ENCODE results near the gene DNASE1L3.

The DNASE1L3 gene

GRCh38 chr3:58177747-58178527 is 32.8 kb downstream of the DNASE1L3 start:
- peak overlapping the region; percentile 29 for H3K4me3 ChIP-seq (ENCODE audit: insufficient read length, low read depth)
- H3K4me1 ChIP-seq (ENCODE audit: insufficient read depth, insufficient read length): peaks cover 23% of the 10 kb centered on the region
- TF ChIP-seq SUZ12 (IDR thresholded peaks at IDR 0.05; ENCODE audit: extremely low read depth, insufficient read depth, insufficient read length): no peak
- TF ChIP-seq ZNF274 (IDR thresholded peaks at IDR 0.05; ENCODE audit: low read depth, low read length): no peak
- no peak for TF ChIP-seq YY1 (IDR thresholded peaks at IDR 0.05; ENCODE audit: insufficient read depth, insufficient read length)
- H3K9me3 ChIP-seq (ENCODE audit: insufficient read depth, low read length): no peaks in the 10 kb centered on the region
- H3K27me3 ChIP-seq (ENCODE audit: insufficient read depth, insufficient read length): peaks cover 3% of the 10 kb centered on the region
- no peaks in the 10 kb centered on the region for H3K36me3 ChIP-seq (ENCODE audit: insufficient read depth, insufficient read length, low read length)
- peak overlapping the region; percentile 62 for H3K9ac ChIP-seq (ENCODE audit: insufficient read length, low read depth)
- DNase-seq (ENCODE audit: low read depth, low spot score): peak; percentile 73

GRCh38 chr3:58176827-58177489 is 33.8 kb downstream of the DNASE1L3 start:
- TF ChIP-seq ZNF274 (IDR thresholded peaks at IDR 0.05; ENCODE audit: low read depth, low read length) (no peak), YY1 (IDR thresholded peaks at IDR 0.05; ENCODE audit: insufficient read depth, insufficient read length) (no peak)
- Histone ChIP-seq H3K4me3 (ENCODE audit: insufficient read length, low read depth) (no peak overlapping the region), H3K36me3 (ENCODE audit: insufficient read depth, insufficient read length, low read length) (peaks cover 5% of the 10 kb centered on the region), H3K9ac (ENCODE audit: insufficient read length, low read depth) (no peak overlapping the region), H3K27me3 (ENCODE audit: insufficient read depth, insufficient read length) (peaks cover 3% of the 10 kb centered on the region), H3K9me3 (ENCODE audit: insufficient read depth, low read length) (no peaks in the 10 kb centered on the region), H3K4me1 (ENCODE audit: insufficient read depth, insufficient read length) (peaks cover 23% of the 10 kb centered on the region)
- DNase-seq (ENCODE audit: low read depth, low spot score): no peak

DNA sequence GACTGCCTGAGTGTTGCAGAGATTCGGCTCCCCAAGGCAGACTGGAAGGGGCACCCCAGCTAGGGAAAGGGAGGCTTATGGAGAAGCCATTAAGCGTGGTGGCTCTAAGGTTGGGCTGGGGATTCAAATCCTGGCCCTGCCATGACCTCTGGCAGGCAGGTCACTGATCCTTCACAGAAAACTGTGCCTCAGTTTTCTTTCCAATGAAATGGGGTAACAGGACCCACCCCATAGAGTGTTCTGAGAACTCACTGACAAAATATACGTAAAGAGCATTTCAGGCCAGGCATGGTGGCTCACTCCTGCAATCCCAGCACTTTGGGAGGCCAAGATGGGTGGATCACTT is 34.6 kb downstream of the DNASE1L3 start:
- DNase-seq (ENCODE audit: low read depth, low spot score): no peak
- peaks cover 23% of the 10 kb centered on the region for H3K4me1 ChIP-seq (ENCODE audit: insufficient read depth, insufficient read length)
- no peaks in the 10 kb centered on the region for H3K9me3 ChIP-seq (ENCODE audit: insufficient read depth, low read length)
- peaks cover 3% of the 10 kb centered on the region for H3K27me3 ChIP-seq (ENCODE audit: insufficient read depth, insufficient read length)
- TF ChIP-seq YY1 (IDR thresholded peaks at IDR 0.05; ENCODE audit: insufficient read depth, insufficient read length) (no peak), SUZ12 (IDR thresholded peaks at IDR 0.05; ENCODE audit: extremely low read depth, insufficient read depth, insufficient read length) (no peak), ZNF274 (IDR thresholded peaks at IDR 0.05; ENCODE audit: low read depth, low read length) (no peak)
- peaks cover 13% of the 10 kb centered on the region for H3K36me3 ChIP-seq (ENCODE audit: insufficient read depth, insufficient read length, low read length)
- H3K9ac ChIP-seq (ENCODE audit: insufficient read length, low read depth): peak overlapping the region; percentile 29
- no peak overlapping the region for H3K4me3 ChIP-seq (ENCODE audit: insufficient read length, low read depth)

GRCh38 chr3:58175437-58176184 is 35.2 kb downstream of the DNASE1L3 start:
- H3K4me3 ChIP-seq (ENCODE audit: insufficient read length, low read depth): no peak overlapping the region
- no peak for DNase-seq (ENCODE audit: low read depth, low spot score)
- H3K4me1 ChIP-seq (ENCODE audit: insufficient read depth, insufficient read length): peaks cover 23% of the 10 kb centered on the region
- H3K9ac ChIP-seq (ENCODE audit: insufficient read length, low read depth): peak overlapping the region; percentile 29
- no peak for TF ChIP-seq YY1 (IDR thresholded peaks at IDR 0.05; ENCODE audit: insufficient read depth, insufficient read length)
- no peak for TF ChIP-seq SUZ12 (IDR thresholded peaks at IDR 0.05; ENCODE audit: extremely low read depth, insufficient read depth, insufficient read length)
- no peak for TF ChIP-seq ZNF274 (IDR thresholded peaks at IDR 0.05; ENCODE audit: low read depth, low read length)
- H3K9me3 ChIP-seq (ENCODE audit: insufficient read depth, low read length): no peaks in the 10 kb centered on the region
- peaks cover 2% of the 10 kb centered on the region for H3K27me3 ChIP-seq (ENCODE audit: insufficient read depth, insufficient read length)
- peaks cover 18% of the 10 kb centered on the region for H3K36me3 ChIP-seq (ENCODE audit: insufficient read depth, insufficient read length, low read length)

GRCh38 chr3:58175187-58175436 is 35.7 kb downstream of the DNASE1L3 start:
- TF ChIP-seq ZNF274 (IDR thresholded peaks at IDR 0.05; ENCODE audit: low read depth, low read length): no peak
- TF ChIP-seq YY1 (IDR thresholded peaks at IDR 0.05; ENCODE audit: insufficient read depth, insufficient read length): no peak
- TF ChIP-seq SUZ12 (IDR thresholded peaks at IDR 0.05; ENCODE audit: extremely low read depth, insufficient read depth, insufficient read length): no peak
- peaks cover 23% of the 10 kb centered on the region for H3K36me3 ChIP-seq (ENCODE audit: insufficient read depth, insufficient read length, low read length)
- peak overlapping the region; percentile 29 for H3K9ac ChIP-seq (ENCODE audit: insufficient read length, low read depth)
- no peaks in the 10 kb centered on the region for H3K27me3 ChIP-seq (ENCODE audit: insufficient read depth, insufficient read length)
- no peaks in the 10 kb centered on the region for H3K9me3 ChIP-seq (ENCODE audit: insufficient read depth, low read length)
- H3K4me1 ChIP-seq (ENCODE audit: insufficient read depth, insufficient read length): peaks cover 23% of the 10 kb centered on the region
- no peak overlapping the region for H3K4me3 ChIP-seq (ENCODE audit: insufficient read length, low read depth)
- no peak for DNase-seq (ENCODE audit: low read depth, low spot score)

- TF ChIP-seq SUZ12 (IDR thresholded peaks at IDR 0.05; ENCODE audit: extremely low read depth, insufficient read depth, insufficient read length) (no peak), YY1 (IDR thresholded peaks at IDR 0.05; ENCODE audit: insufficient read depth, insufficient read length) (no peak), ZNF274 (IDR thresholded peaks at IDR 0.05; ENCODE audit: low read depth, low read length) (no peak)
- Histone ChIP-seq H3K27me3 (ENCODE audit: insufficient read depth, insufficient read length) (no peaks in the 10 kb centered on the region), H3K9me3 (ENCODE audit: insufficient read depth, low read length) (no peaks in the 10 kb centered on the region), H3K4me3 (ENCODE audit: insufficient read length, low read depth) (no peak overlapping the region), H3K9ac (ENCODE audit: insufficient read length, low read depth) (no peak overlapping the region), H3K4me1 (ENCODE audit: insufficient read depth, insufficient read length) (peaks cover 23% of the 10 kb centered on the region), H3K36me3 (ENCODE audit: insufficient read depth, insufficient read length, low read length) (peaks cover 35% of the 10 kb centered on the region)
- no peak for DNase-seq (ENCODE audit: low read depth, low spot score)
Measured at GRCh38 chr3:58173669-58174398, 36.9 kb downstream of the DNASE1L3 start.
